Tibial nerve (tissue), 4 donors: ENCODE results near the gene KCNAB3. TPM values are rescaled to one million over a fixed set of nuclear protein-coding genes. Genes with fewer than 3 reads are reported as not detected.

Source experiments
- DNase-seq, 2 donors: peaks; one replicate each; pipeline ENCODE4 v3.0.0-alpha.2; 2019; ENCODE audit warnings: low spot score in 2 of 2
- H3K27ac ChIP-seq, 4 donors: fragments of 200-600 bp; sonication (generic) in 3 of 4; one replicate each; pipeline ENCODE4 v1.5.1; 2017 to 2019; ENCODE audit warnings: mild to moderate bottlenecking in 1 of 4
- H3K27me3 ChIP-seq, 2 donors: fragments of 200-600 bp; sonication (generic) in 1 of 2; one replicate each; pipeline versions ENCODE4 v1.5.1 to v1.6.0; 2017 to 2019
- H3K36me3 ChIP-seq, 3 donors: fragments of 200-600 bp; sonication (generic); one replicate each; pipeline ENCODE4 v1.5.1; 2018 to 2019
- H3K4me1 ChIP-seq, 4 donors: fragments of 200-600 bp; sonication (generic) in 3 of 4; one replicate each; pipeline ENCODE4 v1.5.1; 2017 to 2019
- H3K4me3 ChIP-seq, 4 donors: fragments of 200-600 bp; sonication (generic) in 3 of 4; one replicate each; pipeline ENCODE4 v1.5.1; 2017 to 2019; ENCODE audit warnings: mild to moderate bottlenecking in 1 of 4, moderate library complexity in 1 of 4
- H3K9me3 ChIP-seq, 4 donors: fragments of 200-600 bp; sonication (generic) in 3 of 4; one replicate each; pipeline ENCODE4 v1.5.1; 2017 to 2019
- CTCF ChIP-seq, 5 experiments: fragments of 200-600 bp in 3 of 5; fragments of 450-650 bp in 2 of 5; sonication (generic) in 3 of 5; IDR thresholded peaks; one replicate each; pipeline ENCODE4 v1.5.1; 2016 to 2019; ENCODE audit warnings: antibody characterized with exemption in 5 of 5, mild to moderate bottlenecking in 3 of 5, moderate library complexity in 2 of 5
- EP300 ChIP-seq, 2 donors: sonication (generic); formaldehyde crosslinking; IDR thresholded peaks; one replicate each; pipeline ENCODE4 v1.6.1; 2017; ENCODE audit warnings: antibody characterized with exemption in 2 of 2, mild to moderate bottlenecking in 1 of 2
- POLR2A ChIP-seq, 2 donors: fragments of 450-650 bp; IDR thresholded peaks; one replicate each; pipeline ENCODE4 v1.6.1; 2017; ENCODE audit warnings: antibody characterized with exemption in 2 of 2, mild to moderate bottlenecking in 2 of 2, moderate library complexity in 2 of 2
- WGBS, 2 donors: methylation state at CpG; one replicate each; pipeline ENCODE4 v1.1.5; 2018; 5-methylcytosine and 5-hydroxymethylcytosine counted together
- total RNA-seq, 4 donors: library from RNA; depleted of rRNA; stranded (reverse); fragments of >200 nt; gene quantifications; one replicate each; pipeline ENCODE4 v1.1.0, GENCODE V29; 2016

Gene KCNAB3
- total RNA-seq, 4 donors from 2014 or later = 1.1 to 6.0 (median 1.4) TPM

DNA sequence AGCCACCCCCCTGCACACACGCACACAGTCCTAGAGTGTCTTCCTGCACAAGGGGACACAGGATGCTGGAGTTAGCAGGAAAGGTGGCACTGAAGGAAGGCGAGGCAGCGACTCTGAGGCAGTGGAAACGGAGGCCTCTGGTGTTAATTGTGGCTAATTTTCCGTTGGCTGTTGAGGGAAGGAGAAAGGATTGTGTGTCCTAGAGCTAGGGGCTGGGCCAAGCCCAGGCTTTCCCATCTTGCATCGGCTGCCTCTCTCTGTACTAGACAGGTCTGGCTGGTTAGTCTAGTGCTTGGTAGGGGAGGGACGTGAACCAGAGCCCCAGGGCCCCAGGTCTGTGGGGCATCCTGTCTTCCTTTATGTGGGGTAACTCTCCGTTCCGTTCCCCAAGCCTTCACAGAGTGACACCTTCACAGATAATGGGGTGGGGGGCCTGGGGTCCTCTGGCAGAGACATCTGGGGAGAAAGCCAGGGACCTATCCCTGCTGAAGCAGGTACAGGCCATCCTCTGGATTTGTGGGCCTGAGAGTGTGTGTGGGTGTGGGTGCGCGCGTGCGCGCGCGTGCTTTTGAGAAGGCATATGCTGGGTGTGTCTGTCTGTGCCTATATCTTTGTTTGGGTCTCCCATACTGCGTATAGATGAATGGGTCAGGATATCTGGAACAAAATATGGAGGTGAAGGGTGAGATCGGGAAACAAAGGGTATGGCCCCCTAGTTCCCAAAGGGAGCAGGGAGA is 41.3 kb downstream of the KCNAB3 start, which contains the start of gene CHD3:
CHD3 (plus strand) TSS at position 606 of the 737 bp plus-strand sequence. CDS start 212 bp downstream, outside the sequence.
- H3K4me3 ChIP-seq = peak within 1 kb of the TSS; percentile 20 to 89 (median 80)
- H3K27ac ChIP-seq = peak within 1 kb of the TSS; percentile 79 to 97 (median 94)
- WGBS, 2 donors = 34 to 40% methylated on average over 17 to 18 of the region's 18 CpGs
- no peaks in the 10 kb centered on the region for H3K9me3 ChIP-seq
- TF ChIP-seq POLR2A (IDR thresholded peaks at IDR 0.05) (no peak), CTCF (IDR thresholded peaks at IDR 0.05) (no peak), EP300 (IDR thresholded peaks at IDR 0.05) (no peak)
- no peaks in the 10 kb centered on the region for H3K27me3 ChIP-seq
- no peak for DNase-seq
- H3K36me3 ChIP-seq = peaks cover 0 to 21% (median 0%) of the 10 kb centered on the region in 3 donors
- H3K4me1 ChIP-seq = peaks cover 0 to 56% (median 42%) of the 10 kb centered on the region in 4 donors

- Histone ChIP-seq H3K9me3 (no peaks in the 10 kb centered on the region), H3K27me3 (no peaks in the 10 kb centered on the region), H3K27ac (peak overlapping the region; percentile 79 to 97 (median 94)), H3K4me1 (peaks cover 0 to 63% (median 46%) of the 10 kb centered on the region in 4 donors), H3K36me3 (peaks cover 0 to 18% (median 0%) of the 10 kb centered on the region in 3 donors), H3K4me3 (peak overlapping the region; percentile 47 to 89 (median 80))
- TF ChIP-seq EP300 (IDR thresholded peaks at IDR 0.05) (peak; percentile 44 to 79), CTCF (IDR thresholded peaks at IDR 0.05) (peak in 1 of 5 experiments; percentile 25), POLR2A (IDR thresholded peaks at IDR 0.05) (peak in 1 of 2 donors; percentile 59)
- WGBS, 2 donors = 1% methylated on average over 35 of the region's 35 CpGs
- peak; percentile 86 to 89 for DNase-seq
Observed at GRCh38 chr17:7887482-7888183, 42.0 kb downstream of the KCNAB3 start.

DNA sequence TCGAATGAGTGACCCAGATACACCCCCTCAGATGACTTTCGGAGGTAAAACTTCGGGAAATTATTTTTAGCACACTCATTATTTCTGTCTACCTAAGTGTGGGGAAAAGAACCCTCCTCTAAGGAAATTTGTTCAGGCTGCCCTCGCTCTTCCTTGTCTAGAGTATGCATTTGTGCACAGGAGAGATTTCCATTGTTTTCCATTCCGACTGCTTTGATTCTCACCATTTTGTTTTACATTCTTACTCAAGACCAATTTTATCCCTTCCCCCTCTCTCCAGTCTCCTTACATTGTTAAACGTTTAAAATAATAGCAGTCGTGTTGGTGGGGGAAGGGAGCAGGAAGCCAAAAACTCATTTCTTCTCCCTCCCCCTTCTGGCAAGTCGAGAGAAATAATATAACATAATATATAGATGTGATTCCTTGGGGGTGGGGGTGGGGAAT is 42.6 kb downstream of the KCNAB3 start:
- DNase-seq = no peak
- TF ChIP-seq EP300 (IDR thresholded peaks at IDR 0.05) = no peak
- no peak for TF ChIP-seq POLR2A (IDR thresholded peaks at IDR 0.05)
- TF ChIP-seq CTCF (IDR thresholded peaks at IDR 0.05) = no peak
- Histone ChIP-seq H3K4me1 (peaks cover 0 to 69% (median 47%) of the 10 kb centered on the region in 4 donors), H3K9me3 (no peaks in the 10 kb centered on the region), H3K27me3 (no peaks in the 10 kb centered on the region), H3K4me3 (peak overlapping the region; percentile 47 to 89 (median 80)), H3K36me3 (peaks cover 0 to 16% (median 0%) of the 10 kb centered on the region in 3 donors), H3K27ac (peak overlapping the region; percentile 79 to 97 (median 94))
- WGBS, 2 donors = 2 to 3% methylated on average over 8 of the region's 8 CpGs

- H3K36me3 ChIP-seq = peaks cover 0 to 10% (median 0%) of the 10 kb centered on the region in 3 donors
- H3K27ac ChIP-seq = peak overlapping the region; percentile 79 to 97 (median 94)
- H3K4me1 ChIP-seq = peaks cover 0 to 75% (median 47%) of the 10 kb centered on the region in 4 donors
- peak in 1 of 2 donors; percentile 33 for DNase-seq
- WGBS, 2 donors = 2 to 3% methylated on average over 25 to 30 of the region's 30 CpGs
- no peaks in the 10 kb centered on the region for H3K9me3 ChIP-seq
- peak overlapping the region; percentile 47 to 89 (median 80) for H3K4me3 ChIP-seq
- TF ChIP-seq POLR2A (IDR thresholded peaks at IDR 0.05) (peak in 1 of 2 donors; percentile 2), CTCF (IDR thresholded peaks at IDR 0.05) (no peak)
- H3K27me3 ChIP-seq = no peaks in the 10 kb centered on the region
Observed at GRCh38 chr17:7886227-7887037, 43.2 kb downstream of the KCNAB3 start.
